Measurements from ENCODE around the gene UNC5B.

The UNC5B gene

GRCh38 chr10:71325267-71325666 lies 112.9 kb downstream of the UNC5B start:
- DNase-seq: no peak

GRCh38 chr10:71326464-71326881 lies 114.1 kb downstream of the UNC5B start:
- no peak for DNase-seq

- no peak for DNase-seq
These were observed 118.5 kb downstream of the UNC5B start for GRCh38 chr10:71330789-71331404.

DNA sequence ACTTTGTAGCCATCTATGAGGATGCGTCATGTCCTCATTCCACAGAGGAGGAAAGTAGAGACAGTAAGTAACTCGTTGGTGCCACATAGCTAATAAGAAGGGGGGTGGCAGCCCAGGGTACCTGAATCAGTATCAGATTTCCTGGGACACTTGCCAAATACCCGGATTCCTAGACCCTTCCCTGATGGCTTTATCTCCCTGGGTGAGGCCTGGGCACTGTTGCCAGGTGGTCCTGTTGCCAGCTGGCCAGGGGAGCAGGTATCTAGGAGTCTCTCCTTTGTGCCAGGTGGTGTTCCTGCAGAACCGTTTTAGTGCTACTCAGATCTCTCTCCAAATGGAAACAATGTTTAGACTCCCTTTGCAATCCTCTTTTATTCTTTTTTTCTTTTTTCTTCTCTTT lies 119.4 kb downstream of the UNC5B start:
- DNase-seq: no peak

- no peak for DNase-seq
These were observed 120.1 kb downstream of the UNC5B start for GRCh38 chr10:71332466-71332865.

DNA sequence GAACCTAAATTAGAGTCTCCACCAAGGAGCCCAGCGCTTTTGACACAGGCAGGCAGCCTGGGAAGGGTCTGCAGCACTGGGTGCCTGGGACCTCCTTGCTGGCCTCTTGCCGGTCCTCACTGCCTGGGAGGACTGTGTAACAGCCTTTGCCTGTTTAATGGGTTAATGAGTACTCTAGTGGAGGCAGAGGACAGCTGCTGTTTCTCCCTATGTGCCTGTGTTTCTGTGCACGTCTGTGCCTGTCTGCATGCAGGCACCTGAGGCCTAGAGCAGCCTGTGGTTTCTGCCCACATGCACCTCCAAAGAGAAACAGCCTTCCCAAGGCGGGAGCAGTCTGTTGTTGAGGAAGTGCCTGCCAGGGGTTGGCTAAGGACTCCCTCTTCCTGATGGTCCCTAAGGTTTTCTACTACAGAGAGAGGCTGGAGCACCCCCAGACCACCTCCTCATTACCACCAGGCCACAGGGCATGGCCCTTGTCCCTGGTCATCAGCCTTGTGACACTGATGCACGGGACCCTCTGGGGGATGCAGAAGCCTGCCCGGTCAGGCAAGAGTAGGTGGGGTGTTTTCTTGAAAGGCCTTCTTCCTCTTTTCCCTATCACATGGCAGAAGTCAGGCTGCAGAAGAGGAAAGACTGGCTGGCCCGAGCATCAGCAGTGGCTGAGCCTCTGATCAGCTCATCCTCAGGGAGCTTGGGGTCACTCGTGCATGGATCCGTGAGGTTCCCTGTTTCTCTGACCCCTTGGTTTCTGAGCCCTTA lies 120.9 kb downstream of the UNC5B start:
- no peak for DNase-seq

GRCh38 chr10:71334221-71334791 lies 121.9 kb downstream of the UNC5B start:
- DNase-seq: no peak

DNA sequence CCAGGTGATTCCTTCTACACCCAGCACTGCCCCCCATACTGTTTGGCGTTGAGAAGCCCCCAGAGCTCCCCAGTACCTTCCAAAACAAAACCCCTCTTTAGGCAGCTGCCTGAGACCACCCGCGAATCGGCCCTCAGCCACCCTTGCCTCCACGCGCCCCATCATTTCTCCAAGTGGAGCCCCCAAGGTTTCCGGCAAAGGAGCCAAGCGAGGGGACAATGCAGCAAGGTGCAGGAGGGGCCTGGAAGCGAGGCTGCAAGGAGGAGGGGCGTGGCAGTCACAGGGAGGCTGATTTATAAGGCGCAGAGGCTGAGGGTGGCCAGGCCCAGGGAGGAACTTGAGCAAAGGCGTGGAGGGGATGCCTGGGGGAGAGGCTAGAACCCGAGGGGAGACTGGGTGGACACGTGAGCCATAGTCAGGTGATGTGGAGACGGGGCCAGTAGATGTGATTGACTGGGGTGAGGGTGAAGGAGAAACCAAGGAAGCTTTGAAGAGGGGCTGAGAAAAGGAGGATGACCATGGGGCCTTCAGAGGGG lies 122.9 kb downstream of the UNC5B start:
- no peak for DNase-seq

- DNase-seq: no peak
These were observed 124.3 kb downstream of the UNC5B start for GRCh38 chr10:71336632-71337031.

GRCh38 chr10:71337219-71337701 lies 124.9 kb downstream of the UNC5B start:
- no peak for DNase-seq

DNA sequence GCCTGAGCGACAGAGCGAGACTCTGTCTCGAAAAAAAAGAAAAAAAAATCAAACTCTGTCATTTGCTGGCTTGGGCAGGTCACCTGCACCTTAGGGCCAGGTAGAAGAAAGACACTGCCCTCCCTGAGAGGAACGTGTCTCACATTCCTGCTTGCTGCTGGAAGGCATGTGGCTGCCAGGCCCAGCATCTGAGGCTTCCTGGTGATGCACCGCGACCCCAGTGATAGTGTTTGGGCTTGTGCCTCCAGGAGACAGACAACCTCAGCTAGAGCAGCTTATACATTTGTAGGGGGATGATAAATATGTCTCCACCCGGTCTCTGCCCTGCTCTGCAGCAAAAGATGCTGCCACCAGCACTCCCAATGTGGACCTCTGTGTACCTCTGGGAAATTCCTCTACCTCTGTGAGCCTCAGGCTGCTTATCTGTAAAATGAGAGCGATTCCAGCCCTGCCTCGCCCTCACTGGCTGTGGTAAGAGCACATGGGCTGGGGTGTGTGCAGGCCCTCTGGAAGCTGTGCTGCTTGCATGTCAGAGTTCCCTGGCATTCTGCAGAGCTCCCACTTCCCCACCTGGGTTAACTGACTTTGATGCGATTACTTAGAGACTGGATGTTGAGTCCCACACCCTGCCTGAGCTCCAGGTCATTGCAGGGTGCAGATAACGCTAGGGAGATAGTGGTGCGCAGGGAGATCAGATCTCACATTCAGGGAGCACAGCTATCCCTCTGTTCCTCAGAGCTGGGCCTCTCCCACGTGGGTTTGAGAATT lies 126.5 kb downstream of the UNC5B start:
- DNase-seq: no peak

DNA sequence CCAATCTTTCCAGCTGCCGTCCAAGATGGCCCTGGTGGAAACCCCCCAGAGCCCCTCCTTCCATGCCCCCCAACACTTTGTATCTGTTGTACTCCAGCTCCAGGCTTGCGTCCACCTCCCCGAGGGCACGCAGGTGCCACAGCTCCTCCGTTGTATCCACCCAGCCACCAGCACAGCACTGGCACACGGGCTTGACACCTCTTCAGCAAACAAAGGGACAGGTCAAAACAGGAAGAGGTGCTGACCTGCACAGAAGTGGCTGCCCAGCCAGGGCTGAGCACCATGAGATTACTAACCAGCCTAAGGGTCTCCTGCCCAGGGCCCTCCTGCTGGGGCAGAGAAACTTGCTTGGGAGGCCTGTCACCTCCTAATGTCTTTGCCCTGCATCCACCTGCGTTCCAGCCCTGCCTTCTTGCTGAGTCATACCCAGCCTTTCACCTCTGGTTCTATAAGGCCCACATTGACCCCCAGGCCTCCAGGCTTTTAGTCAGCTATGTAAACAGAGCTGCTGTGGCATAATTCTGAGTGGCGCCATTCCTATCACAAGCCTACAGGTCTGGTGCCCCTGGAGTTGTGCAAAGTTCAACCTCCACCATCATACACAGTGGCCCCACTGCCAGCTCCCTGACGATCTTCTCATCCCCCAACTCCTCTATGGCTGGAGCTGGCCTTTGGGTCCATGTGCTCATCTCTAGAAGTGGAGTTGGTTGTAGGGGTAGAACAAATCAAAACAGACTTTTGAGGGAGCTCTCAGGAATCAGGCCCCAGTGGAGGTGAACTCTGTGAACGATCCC lies 127.6 kb downstream of the UNC5B start:
- DNase-seq: no peak

GRCh38 chr10:71342573-71343391 lies 130.4 kb downstream of the UNC5B start:
- no peak for DNase-seq

- no peak for DNase-seq
These were observed 131.0 kb downstream of the UNC5B start for GRCh38 chr10:71343392-71343773.

GRCh38 chr10:71344154-71344925 lies 132.0 kb downstream of the UNC5B start:
- no peak for DNase-seq

DNA sequence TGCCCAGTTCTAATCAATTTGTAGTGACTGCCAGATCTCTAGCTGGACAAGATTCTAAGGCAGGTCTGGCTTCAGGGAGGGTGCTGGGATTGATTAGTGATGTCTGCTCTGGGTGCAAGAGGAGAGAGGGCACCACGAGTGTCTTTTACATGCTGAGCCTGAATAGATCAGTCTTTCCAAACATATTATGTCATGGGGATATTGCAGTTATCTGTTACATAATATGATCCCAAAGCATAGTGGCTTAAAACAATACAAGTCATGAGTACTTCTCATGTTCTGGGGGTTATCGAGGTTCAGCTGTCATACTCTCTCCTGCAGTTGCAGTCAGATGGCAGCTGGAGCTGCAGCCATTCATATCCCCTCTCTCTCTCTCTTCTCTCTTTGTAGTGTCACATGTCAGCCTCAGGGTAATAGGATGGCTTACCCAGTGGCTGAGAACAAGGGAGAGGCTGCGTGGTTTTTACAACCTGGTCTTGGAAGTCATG lies 132.7 kb downstream of the UNC5B start:
- no peak for DNase-seq

- no peak for DNase-seq
These were observed 133.3 kb downstream of the UNC5B start for GRCh38 chr10:71345694-71346093.

DNA sequence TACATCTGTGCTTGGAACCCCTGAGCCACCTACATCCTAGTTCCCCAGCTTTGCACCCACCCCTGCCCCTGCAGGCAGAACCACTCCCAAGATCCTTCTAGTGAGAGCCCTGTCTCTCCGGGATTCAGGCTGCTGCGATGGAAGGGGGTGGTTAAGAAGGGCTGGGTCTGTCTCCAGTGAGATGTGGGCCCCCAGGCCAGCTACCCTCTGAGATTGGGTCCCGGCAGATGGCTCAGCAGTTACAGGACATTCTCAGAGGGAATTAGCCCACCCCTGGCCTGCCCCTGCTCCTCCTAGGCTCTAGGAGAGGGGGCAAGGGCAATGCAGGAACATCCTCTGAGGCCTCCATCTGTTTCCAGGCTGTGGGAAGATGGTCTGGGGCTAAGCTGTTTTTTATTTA lies 134.4 kb downstream of the UNC5B start:
- DNase-seq: no peak

DNA sequence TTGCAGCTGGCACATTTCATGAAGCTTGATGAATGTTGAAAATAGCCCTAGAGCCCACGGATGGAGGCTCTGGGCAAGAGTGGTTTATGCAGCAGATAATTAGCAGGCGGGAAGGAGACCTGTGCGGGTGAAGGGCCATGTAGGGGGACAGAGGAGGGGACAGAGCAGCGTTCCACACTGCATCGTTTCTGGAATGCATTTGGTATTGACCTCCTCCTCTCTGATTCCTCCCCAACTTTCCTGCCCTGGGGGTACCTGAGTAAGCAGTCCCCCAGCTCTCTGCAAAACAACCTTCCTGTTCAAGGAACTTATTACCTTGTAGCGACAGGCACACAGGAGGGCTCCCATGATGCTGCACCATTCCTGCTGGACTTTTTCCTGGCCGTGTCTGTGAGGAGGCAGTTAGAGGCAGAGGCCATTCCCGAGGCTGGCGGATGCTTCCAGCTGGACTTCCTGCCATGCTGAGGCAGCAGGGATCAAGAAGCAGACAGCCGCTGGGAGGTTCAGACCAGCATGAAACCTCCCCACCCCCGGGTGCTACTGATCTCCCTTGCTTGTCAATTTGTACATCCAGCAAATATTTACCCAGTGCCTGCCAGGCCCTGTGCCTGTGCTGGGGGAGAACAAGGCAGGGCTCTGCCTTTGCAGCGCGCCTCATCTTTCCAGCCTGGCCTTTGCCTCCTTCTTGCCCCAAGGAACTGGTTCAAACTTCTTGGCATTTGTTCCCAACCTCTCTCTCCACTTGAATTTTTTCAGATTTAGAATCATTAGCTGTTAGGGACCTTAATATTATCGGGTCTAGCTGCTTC lies 135.4 kb downstream of the UNC5B start:
- DNase-seq: no peak
